Trophoblast cell (in vitro differentiated cells and primary cell): ENCODE data around the gene ARHGEF33.

Experiments used
- DNase-seq, 2 donors: peaks; one replicate each; pipeline ENCODE4 v3.0.0-alpha.2; 2016
- H2AFZ ChIP-seq: 2 replicates; pipeline ENCODE4 v1.6.1; 2013; ENCODE audit warnings: low read length, moderate library complexity, mild to moderate bottlenecking; ENCODE audit not compliant: insufficient read depth, poor library complexity
- H2AK5ac ChIP-seq: 2 replicates; pipeline ENCODE4 v1.6.1; 2013; ENCODE audit warnings: mild to moderate bottlenecking, low read length
- H2BK120ac ChIP-seq: 2 replicates; pipeline ENCODE4 v1.6.1; 2013; ENCODE audit warnings: low read length, mild to moderate bottlenecking, moderate library complexity; ENCODE audit not compliant: insufficient read depth, poor library complexity
- H2BK12ac ChIP-seq: 2 replicates; pipeline ENCODE4 v1.6.1; 2013; ENCODE audit warnings: mild to moderate bottlenecking, low read length, moderate library complexity
- H2BK5ac ChIP-seq: 2 replicates; pipeline ENCODE4 v1.6.1; 2013; ENCODE audit warnings: low read length, low read depth, moderate library complexity, mild to moderate bottlenecking; ENCODE audit not compliant: poor library complexity
- H3K14ac ChIP-seq: 2 replicates; pipeline ENCODE4 v1.6.1; 2013; ENCODE audit warnings: mild to moderate bottlenecking, low read length
- H3K18ac ChIP-seq: 2 replicates; pipeline ENCODE4 v1.6.1; 2013; ENCODE audit warnings: mild to moderate bottlenecking, low read length
- H3K23ac ChIP-seq: 2 replicates; pipeline ENCODE4 v1.6.1; 2013; ENCODE audit warnings: low read length
- H3K27ac ChIP-seq: 2 replicates; pipeline ENCODE4 v1.5.1; 2013; ENCODE audit warnings: low read depth, mild to moderate bottlenecking, inconsistent platforms, low read length, moderate library complexity
- H3K27me3 ChIP-seq: 2 replicates; pipeline ENCODE4 v1.6.1; 2013; ENCODE audit warnings: inconsistent platforms, mild to moderate bottlenecking, low read length, moderate library complexity; ENCODE audit not compliant: insufficient read depth
- H3K36me3 ChIP-seq, 2 experiments: 1 replicate in 1 of 2; 2 replicates in 1 of 2; pipeline ENCODE4 v1.6.1; 2013; ENCODE audit warnings: low read length in 2 of 2, mild to moderate bottlenecking in 2 of 2, moderate library complexity in 1 of 2; ENCODE audit not compliant: insufficient read depth in 2 of 2, control insufficient read depth in 1 of 2
- H3K4ac ChIP-seq: 2 replicates; pipeline ENCODE4 v1.6.1; 2013; ENCODE audit warnings: low read depth, mild to moderate bottlenecking, low read length, moderate library complexity
- H3K4me1 ChIP-seq, 2 experiments: 1 replicate in 1 of 2; 2 replicates in 1 of 2; pipeline ENCODE4 v1.6.1; 2013; ENCODE audit warnings: low read length in 2 of 2, mild to moderate bottlenecking in 2 of 2, moderate library complexity in 1 of 2; ENCODE audit not compliant: insufficient read depth in 2 of 2, control insufficient read depth in 1 of 2
- H3K4me2 ChIP-seq: 2 replicates; pipeline ENCODE4 v1.6.1; 2013; ENCODE audit warnings: inconsistent platforms, mild to moderate bottlenecking, low read length, moderate library complexity
- H3K4me3 ChIP-seq: 2 replicates; pipeline ENCODE4 v1.5.1; 2013; ENCODE audit warnings: mild to moderate bottlenecking, low read depth, low read length, inconsistent platforms
- H3K79me1 ChIP-seq: one replicate; pipeline ENCODE4 v1.6.1; 2013; ENCODE audit warnings: low read length
- H3K79me2 ChIP-seq: 2 replicates; pipeline ENCODE4 v1.6.1; 2013; ENCODE audit warnings: low read length, mild to moderate bottlenecking; ENCODE audit not compliant: control insufficient read depth, insufficient read depth, poor library complexity
- H3K9ac ChIP-seq: 2 replicates; pipeline ENCODE4 v1.6.1; 2013; ENCODE audit warnings: mild to moderate bottlenecking, low read length
- H3K9me3 ChIP-seq: 2 replicates; pipeline ENCODE4 v1.6.1; 2013; ENCODE audit warnings: low read depth, mild to moderate bottlenecking, control low read depth, inconsistent platforms, low read length; ENCODE audit not compliant: insufficient read depth
- H4K12ac ChIP-seq: 2 replicates; pipeline ENCODE4 v1.6.1; 2013; ENCODE audit warnings: low read depth, mild to moderate bottlenecking, low read length, moderate library complexity
- H4K8ac ChIP-seq: 2 replicates; pipeline ENCODE4 v1.6.1; 2013; ENCODE audit warnings: low read depth, mild to moderate bottlenecking, low read length, moderate library complexity
- H4K91ac ChIP-seq: one replicate; pipeline ENCODE4 v1.6.1; 2013; ENCODE audit warnings: low read depth, mild to moderate bottlenecking, low read length, moderate library complexity
- WGBS: extraction: QIAGEN DNeasy Blood & Tissue Kit; methylation state at CpG from one replicate; pipeline ENCODE4 v1.1.7; 2013; ENCODE audit warnings: missing lambda C conversion rate; ENCODE audit not compliant: insufficient read length, insufficient coverage; ENCODE audit errors: extremely low coverage; 5-methylcytosine and 5-hydroxymethylcytosine counted together

ARHGEF33 gene

DNA sequence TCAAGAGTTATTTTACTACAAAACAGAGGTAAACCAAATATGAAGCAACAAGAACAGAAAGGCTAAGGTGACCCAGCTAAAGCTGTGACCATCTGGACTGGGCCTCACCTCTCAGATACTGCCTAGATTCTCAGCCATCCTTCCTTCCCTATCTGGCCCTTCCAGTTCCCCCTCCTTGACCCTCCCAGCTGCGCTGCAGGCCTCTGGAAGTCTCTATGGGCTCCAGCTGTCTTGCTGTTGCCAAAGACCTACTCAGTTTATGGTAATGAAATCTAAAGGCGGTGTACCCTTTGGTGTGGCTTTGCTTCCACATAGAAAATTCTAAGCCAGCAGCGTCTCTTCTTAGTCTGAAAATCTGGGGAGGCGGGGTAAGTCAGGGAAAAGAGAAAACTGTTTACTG lies 55.7 kb downstream of the ARHGEF33 start:
- H3K9me3 ChIP-seq, result no peaks in the 10 kb centered on the region
- peak overlapping the region; percentile 68 for H2BK120ac ChIP-seq
- H2AK5ac ChIP-seq, result no peak overlapping the region
- H3K14ac ChIP-seq, result no peak overlapping the region
- H4K12ac ChIP-seq, result no peak overlapping the region
- H3K36me3 ChIP-seq, result no peaks in the 10 kb centered on the region
- no peak overlapping the region for H3K4me3 ChIP-seq
- H2AFZ ChIP-seq, result no peak overlapping the region
- H3K79me2 ChIP-seq, result no peaks in the 10 kb centered on the region
- peak overlapping the region; percentile 17 for H4K8ac ChIP-seq
- peak overlapping the region; percentile 40 for H3K27ac ChIP-seq
- H3K4me1 ChIP-seq, result peaks cover 20 to 21% of the 10 kb centered on the region in 2 experiments
- H4K91ac ChIP-seq, result peak overlapping the region; percentile 52
- peak overlapping the region; percentile 61 for H2BK5ac ChIP-seq
- H3K9ac ChIP-seq, result no peak overlapping the region
- H3K4me2 ChIP-seq, result no peak overlapping the region
- no peak overlapping the region for H3K23ac ChIP-seq
- no peak overlapping the region for H3K18ac ChIP-seq
- no peak overlapping the region for H3K4ac ChIP-seq
- H3K27me3 ChIP-seq, result no peaks in the 10 kb centered on the region
- peak; percentile 84 to 87 for DNase-seq
- H3K79me1 ChIP-seq, result peaks cover 18% of the 10 kb centered on the region
- H2BK12ac ChIP-seq, result peak overlapping the region; percentile 56
- WGBS, result no CpG with 5 or more reads among the region's 4 CpGs

DNA sequence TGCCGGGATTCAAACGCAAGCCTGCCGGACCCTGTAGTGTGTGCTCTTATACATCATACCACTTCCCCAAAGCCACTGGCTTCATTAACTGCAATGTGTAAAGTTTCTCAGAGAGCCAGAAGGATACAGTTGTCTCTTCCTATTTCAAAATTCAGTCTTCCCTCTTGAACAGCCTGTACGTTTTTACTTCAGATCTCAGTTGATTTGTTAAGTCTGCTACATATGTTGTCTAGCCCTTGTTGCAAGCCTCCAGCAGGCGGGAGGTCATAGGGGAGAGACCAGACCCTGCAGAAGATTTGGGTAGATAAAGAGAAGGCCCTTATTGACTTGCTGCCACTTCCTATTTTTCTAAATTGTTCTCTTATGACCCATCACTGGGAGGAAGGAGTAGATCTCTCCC lies 56.2 kb downstream of the ARHGEF33 start:
- Histone ChIP-seq H3K4me2 (no peak overlapping the region), H3K4me1 (peaks cover 20 to 21% of the 10 kb centered on the region in 2 experiments), H3K79me2 (no peaks in the 10 kb centered on the region), H3K27ac (peak overlapping the region; percentile 40), H3K27me3 (no peaks in the 10 kb centered on the region), H3K23ac (peak overlapping the region; percentile 15), H3K9me3 (no peaks in the 10 kb centered on the region), H3K4ac (no peak overlapping the region), H2BK12ac (peak overlapping the region; percentile 56), H4K12ac (no peak overlapping the region), H3K79me1 (peaks cover 18% of the 10 kb centered on the region), H2BK120ac (peak overlapping the region; percentile 68), H2AFZ (no peak overlapping the region), H4K8ac (peak overlapping the region; percentile 17), H3K9ac (no peak overlapping the region), H3K14ac (no peak overlapping the region), H2BK5ac (peak overlapping the region; percentile 61), H3K18ac (no peak overlapping the region), H2AK5ac (no peak overlapping the region), H4K91ac (peak overlapping the region; percentile 52), H3K36me3 (no peaks in the 10 kb centered on the region), H3K4me3 (no peak overlapping the region)
- DNase-seq, result peak; percentile 81 to 82
- WGBS, result no CpG with 5 or more reads among the region's 5 CpGs

DNA sequence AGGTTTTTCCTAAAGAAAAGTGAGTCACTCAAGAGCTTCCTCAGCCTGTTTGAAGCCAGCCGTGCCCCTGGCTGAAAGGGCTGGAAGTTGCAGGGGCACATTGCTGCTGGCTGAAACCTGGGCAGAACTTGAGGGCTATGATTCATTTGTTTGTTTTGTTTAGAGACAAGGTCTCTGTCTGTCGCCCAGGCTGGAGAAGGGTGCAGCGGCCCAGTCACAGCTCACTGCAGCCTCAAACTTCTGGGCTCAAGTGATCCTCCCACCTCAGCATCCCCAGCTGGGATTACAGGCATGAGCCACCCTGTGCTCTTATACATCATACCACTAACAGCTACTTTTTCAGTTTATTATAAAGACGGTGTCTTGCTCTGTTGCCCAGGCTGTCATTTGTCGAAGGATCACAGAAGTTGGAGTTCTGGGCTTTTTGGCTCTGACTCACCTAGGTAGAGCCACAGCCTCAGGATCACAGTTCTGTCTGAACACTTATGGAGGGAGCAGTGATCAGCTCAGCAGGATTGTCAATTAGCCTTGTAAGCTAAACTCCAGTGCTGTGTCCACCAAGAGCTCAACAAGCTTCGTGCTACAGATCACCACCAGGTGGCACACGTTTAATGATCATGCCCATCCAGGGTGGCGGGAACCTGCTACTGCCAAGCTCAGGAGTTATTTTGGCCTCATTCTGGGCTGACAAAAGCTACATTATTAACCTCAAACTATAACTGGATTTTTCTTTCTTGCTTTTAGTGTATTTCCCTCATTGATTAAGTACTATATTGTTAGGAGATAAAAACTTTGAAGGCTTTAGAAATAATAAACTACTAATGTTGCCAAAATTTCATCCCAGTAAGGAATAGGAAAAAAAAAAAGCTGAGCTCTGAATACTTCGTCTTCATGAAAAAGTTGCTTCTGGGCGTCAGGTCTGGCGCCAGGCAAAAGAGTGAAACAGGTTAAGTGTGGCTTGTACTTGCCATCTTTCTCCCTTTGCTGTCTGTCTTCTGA lies 57.9 kb downstream of the ARHGEF33 start:
- H3K4ac ChIP-seq, result no peak overlapping the region

DNA sequence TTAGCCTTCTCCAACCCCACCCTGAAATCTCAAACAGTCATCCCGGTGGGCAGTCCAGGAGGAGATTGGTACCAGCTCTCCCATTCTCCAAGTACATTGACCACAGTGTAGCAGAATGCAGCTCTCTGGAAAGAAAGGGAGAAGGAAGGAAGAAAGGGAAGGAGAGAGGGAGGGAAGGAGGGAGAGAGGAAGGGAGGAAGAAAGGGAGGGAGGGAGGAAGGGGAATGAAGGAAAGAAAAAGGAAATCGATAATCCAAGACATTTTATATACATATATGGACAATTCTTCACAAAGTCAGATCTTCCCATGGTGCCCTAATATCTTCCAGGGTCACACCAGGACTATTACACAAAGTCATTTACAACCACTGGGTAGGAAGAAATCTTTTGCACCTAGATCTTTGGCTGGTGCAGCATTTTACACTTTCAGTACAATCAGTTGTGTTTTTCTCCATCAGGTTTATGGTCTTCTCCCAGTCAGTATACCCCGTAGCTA lies 58.8 kb downstream of the ARHGEF33 start:
- no peaks in the 10 kb centered on the region for H3K36me3 ChIP-seq
- H2BK12ac ChIP-seq, result no peak overlapping the region
- no peak overlapping the region for H3K9ac ChIP-seq
- no peak for DNase-seq
- no peaks in the 10 kb centered on the region for H3K79me2 ChIP-seq
- H2AK5ac ChIP-seq, result no peak overlapping the region
- H2BK5ac ChIP-seq, result no peak overlapping the region
- H3K4me2 ChIP-seq, result no peak overlapping the region
- no peaks in the 10 kb centered on the region for H3K9me3 ChIP-seq
- H4K8ac ChIP-seq, result no peak overlapping the region
- no peak overlapping the region for H2BK120ac ChIP-seq
- H3K18ac ChIP-seq, result no peak overlapping the region
- no peak overlapping the region for H3K14ac ChIP-seq
- H4K91ac ChIP-seq, result no peak overlapping the region
- WGBS, result no CpG with 5 or more reads among the region's 3 CpGs
- no peak overlapping the region for H3K4me3 ChIP-seq
- no peak overlapping the region for H3K23ac ChIP-seq
- H3K27me3 ChIP-seq, result no peaks in the 10 kb centered on the region
- H3K27ac ChIP-seq, result no peak overlapping the region
- H4K12ac ChIP-seq, result no peak overlapping the region
- no peak overlapping the region for H3K4ac ChIP-seq
- H2AFZ ChIP-seq, result no peak overlapping the region
- peaks cover 13% of the 10 kb centered on the region for H3K79me1 ChIP-seq
- H3K4me1 ChIP-seq, result peaks cover 16% of the 10 kb centered on the region in 2 experiments

More for the DNA sequence above, 57.9 kb downstream of the ARHGEF33 start:
- Histone ChIP-seq H3K27ac (peak overlapping the region; percentile 66), H3K23ac (no peak overlapping the region), H4K8ac (no peak overlapping the region), H4K12ac (no peak overlapping the region), H3K14ac (no peak overlapping the region), H3K18ac (no peak overlapping the region), H3K4me1 (peaks cover 20 to 21% of the 10 kb centered on the region in 2 experiments), H2AK5ac (no peak overlapping the region), H3K4me2 (peak overlapping the region; percentile 11), H3K4me3 (no peak overlapping the region), H3K36me3 (no peaks in the 10 kb centered on the region), H3K79me2 (no peaks in the 10 kb centered on the region), H2BK5ac (peak overlapping the region; percentile 27), H2AFZ (no peak overlapping the region), H3K79me1 (peaks cover 18% of the 10 kb centered on the region), H2BK12ac (no peak overlapping the region), H3K9me3 (no peaks in the 10 kb centered on the region), H2BK120ac (no peak overlapping the region), H4K91ac (no peak overlapping the region), H3K9ac (no peak overlapping the region), H3K27me3 (no peaks in the 10 kb centered on the region)
- WGBS, result no CpG with 5 or more reads among the region's 11 CpGs
- DNase-seq, result peak; percentile 94 to 96
